Panc1 (cell line): Measurements from ENCODE around the gene HEATR3. TPM values are rescaled to one million over a fixed set of nuclear protein-coding genes. Genes with fewer than 3 reads are reported as not detected.

ENCODE experiments used
- ATAC-seq: fragments of 200-7000 bp; cut with Tn5 transposase; 2 replicates; pipeline ENCODE4 v1.9.1; 2020; ENCODE audit warnings: mild to moderate bottlenecking, moderate library complexity
- BruUV-seq: library from RNA; stranded (reverse); fragments of 400-500 nt; replicated peaks from 2 replicates; lab custom pipeline; 2021; lab: Mats Ljungman, UMichigan
- CTCF ChIA-PET: fragments of 300-600 bp; sonication (Branson Sonifier 250); formaldehyde crosslinking; loops from one replicate; lab custom pipeline; 2022; ENCODE audit warnings: antibody characterized with exemption; lab: Charles Lee
- POLR2A ChIA-PET: fragments of 300-600 bp; sonication (Branson Sonifier 250); formaldehyde crosslinking; loops from one replicate; lab custom pipeline; 2022; ENCODE audit warnings: antibody characterized with exemption; lab: Charles Lee
- DNase-seq: peaks from one replicate; pipeline ENCODE4 v3.0.0-alpha.2; 2010; ENCODE audit warnings: low read depth, low spot score
- H3K27ac ChIP-seq: 2 replicates; pipeline ENCODE4 v1.5.1; 2011; ENCODE audit warnings: mild to moderate bottlenecking, low read length, inconsistent platforms
- H3K27me3 ChIP-seq: fragments of 200-500 bp; sonication (Bioruptor generic); 2 replicates; pipeline ENCODE4 v1.6.0; 2014; ENCODE audit warnings: low read length, inconsistent platforms; ENCODE audit not compliant: control insufficient read depth, insufficient read depth
- H3K36me3 ChIP-seq: fragments of 200-500 bp; sonication (Bioruptor generic); 2 replicates; pipeline ENCODE4 v1.5.1; 2014; ENCODE audit warnings: inconsistent platforms, mild to moderate bottlenecking, low read length, moderate library complexity; ENCODE audit not compliant: control insufficient read depth, insufficient read depth
- H3K4me1 ChIP-seq: 2 replicates; pipeline ENCODE4 v1.5.1; 2011; ENCODE audit warnings: inconsistent platforms, mild to moderate bottlenecking, low read length, moderate library complexity; ENCODE audit not compliant: control insufficient read depth, insufficient read depth
- H3K4me3 ChIP-seq, 2 experiments: 2 replicates each; pipeline ENCODE4 v1.5.1; 2011 to 2012; ENCODE audit warnings: low read depth in 2 of 2, low read length in 2 of 2, mild to moderate bottlenecking in 2 of 2, inconsistent platforms in 1 of 2, moderate library complexity in 1 of 2
- H3K9me3 ChIP-seq: fragments of 200-500 bp; sonication (Bioruptor generic); 2 replicates; pipeline ENCODE4 v1.5.1; 2014; ENCODE audit warnings: low read depth, mild to moderate bottlenecking, inconsistent platforms, low read length, moderate library complexity; ENCODE audit not compliant: control insufficient read depth, insufficient read depth
- POLR2AphosphoS5 ChIP-seq: IDR thresholded peaks from 2 replicates; pipeline ENCODE4 v1.6.1; 2012; ENCODE audit warnings: mild to moderate bottlenecking, low read depth, low read length, moderate library complexity
- SIN3A ChIP-seq: IDR thresholded peaks from 2 replicates; pipeline ENCODE4 v1.6.1; 2012; ENCODE audit warnings: low read depth, mild to moderate bottlenecking, low read length, moderate library complexity, borderline replicate concordance; ENCODE audit not compliant: insufficient read depth
- TCF7L2 ChIP-seq: IDR thresholded peaks from 2 replicates; pipeline ENCODE4 v1.6.1; 2011; ENCODE audit warnings: mild to moderate bottlenecking, low read depth, low read length, inconsistent platforms
- in situ Hi-C: cut with HindIII; loops from 2 replicates; pipeline ENCODE4 v1.10.0; 2016; ENCODE audit warnings: low sequenced_read_pairs, low pct_unique_long_range_greater_than_20kb
- intact Hi-C: fragments of 100-400 bp; cut with micrococcal nuclease; formaldehyde crosslinking; loops from one replicate; pipeline ENCODE4 v1.10.0; 2022; ENCODE audit not compliant: unreplicated experiment
- total RNA-seq: library from RNA; stranded (reverse); gene quantifications from one replicate; pipeline ENCODE4 v1.2.1, GENCODE V29; 2021; ENCODE audit not compliant: unreplicated experiment
- TF ChIP-seq, protein P1 (sequence below), 2 experiments: IDR thresholded peaks; 2 replicates each; pipeline ENCODE4 v1.6.1; 2011 to 2012; ENCODE audit warnings: low read depth in 2 of 2, control low read depth in 1 of 2, low read length in 1 of 2, mild to moderate bottlenecking in 1 of 2, moderate library complexity in 1 of 2; ENCODE audit not compliant: insufficient read depth in 1 of 2
- TF ChIP-seq, protein P2 (sequence below): fragments of 450-650 bp; IDR thresholded peaks from 2 replicates; pipeline ENCODE4 v1.5.1; 2017; ENCODE audit warnings: mild to moderate bottlenecking

Gene HEATR3
- total RNA-seq, 1 experiment from 2014 or later, result 18.6 TPM

DNA sequence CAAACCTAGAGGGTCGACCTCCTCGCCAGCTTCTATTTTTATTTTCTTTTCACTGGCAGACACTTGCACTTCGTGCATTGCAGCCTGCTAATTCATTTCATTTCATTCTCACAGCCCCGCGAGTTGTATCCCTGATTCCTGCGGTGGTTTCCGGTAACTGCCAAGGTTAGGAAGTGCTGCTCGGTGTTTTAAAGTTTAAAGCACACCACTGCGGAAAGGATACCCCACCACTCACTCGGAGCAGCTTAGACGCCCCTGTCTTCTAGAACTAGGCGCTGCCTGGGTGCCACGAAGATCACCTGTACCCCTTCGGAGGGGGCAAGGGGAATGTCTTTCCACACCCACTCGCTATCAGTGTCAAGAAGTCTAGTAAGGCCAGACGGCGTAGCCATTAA lies 40.2 kb upstream of the HEATR3 start:
- no peaks in the 10 kb centered on the region for H3K9me3 ChIP-seq
- H3K36me3 ChIP-seq, result peaks cover 19% of the 10 kb centered on the region
- DNase-seq (no peak), ATAC-seq (peak; percentile 19)
- in situ Hi-C loops, result no loop called here
- H3K4me1 ChIP-seq, result peaks cover 13% of the 10 kb centered on the region
- peak overlapping the region; percentile 88 for H3K27ac ChIP-seq
- peak overlapping the region; percentile 94 for H3K4me3 ChIP-seq
- no peaks in the 10 kb centered on the region for H3K27me3 ChIP-seq
- ChIA-PET CTCF (interaction anchor here (0.8 to 1.2 kb wide), 3 partner anchors 41 to 130 kb away, joined by 3 to 5 read pairs (median 3); partner anchors contain the start of gene HEATR3), POLR2A (interaction anchor here (0.6 kb wide), 1 partner anchor 66 kb away, joined by 3 read pairs; no protein-coding TSS in a partner anchor)
- intact Hi-C loops, result no loop called here
- TF ChIP-seq TCF7L2 (no peak), POLR2AphosphoS5 (no peak), SIN3A (0 out of 2 replicates have a peak, but pooled peaks have one; percentile 20)
- TF ChIP-seq, protein P1, sequence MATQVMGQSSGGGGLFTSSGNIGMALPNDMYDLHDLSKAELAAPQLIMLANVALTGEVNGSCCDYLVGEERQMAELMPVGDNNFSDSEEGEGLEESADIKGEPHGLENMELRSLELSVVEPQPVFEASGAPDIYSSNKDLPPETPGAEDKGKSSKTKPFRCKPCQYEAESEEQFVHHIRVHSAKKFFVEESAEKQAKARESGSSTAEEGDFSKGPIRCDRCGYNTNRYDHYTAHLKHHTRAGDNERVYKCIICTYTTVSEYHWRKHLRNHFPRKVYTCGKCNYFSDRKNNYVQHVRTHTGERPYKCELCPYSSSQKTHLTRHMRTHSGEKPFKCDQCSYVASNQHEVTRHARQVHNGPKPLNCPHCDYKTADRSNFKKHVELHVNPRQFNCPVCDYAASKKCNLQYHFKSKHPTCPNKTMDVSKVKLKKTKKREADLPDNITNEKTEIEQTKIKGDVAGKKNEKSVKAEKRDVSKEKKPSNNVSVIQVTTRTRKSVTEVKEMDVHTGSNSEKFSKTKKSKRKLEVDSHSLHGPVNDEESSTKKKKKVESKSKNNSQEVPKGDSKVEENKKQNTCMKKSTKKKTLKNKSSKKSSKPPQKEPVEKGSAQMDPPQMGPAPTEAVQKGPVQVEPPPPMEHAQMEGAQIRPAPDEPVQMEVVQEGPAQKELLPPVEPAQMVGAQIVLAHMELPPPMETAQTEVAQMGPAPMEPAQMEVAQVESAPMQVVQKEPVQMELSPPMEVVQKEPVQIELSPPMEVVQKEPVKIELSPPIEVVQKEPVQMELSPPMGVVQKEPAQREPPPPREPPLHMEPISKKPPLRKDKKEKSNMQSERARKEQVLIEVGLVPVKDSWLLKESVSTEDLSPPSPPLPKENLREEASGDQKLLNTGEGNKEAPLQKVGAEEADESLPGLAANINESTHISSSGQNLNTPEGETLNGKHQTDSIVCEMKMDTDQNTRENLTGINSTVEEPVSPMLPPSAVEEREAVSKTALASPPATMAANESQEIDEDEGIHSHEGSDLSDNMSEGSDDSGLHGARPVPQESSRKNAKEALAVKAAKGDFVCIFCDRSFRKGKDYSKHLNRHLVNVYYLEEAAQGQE (IDR thresholded peaks at IDR 0.05; ENCODE audit: insufficient read depth in 1 of 2, low read depth in 2 of 2, low read length in 1 of 2), result no peak
- TF ChIP-seq, protein P2, sequence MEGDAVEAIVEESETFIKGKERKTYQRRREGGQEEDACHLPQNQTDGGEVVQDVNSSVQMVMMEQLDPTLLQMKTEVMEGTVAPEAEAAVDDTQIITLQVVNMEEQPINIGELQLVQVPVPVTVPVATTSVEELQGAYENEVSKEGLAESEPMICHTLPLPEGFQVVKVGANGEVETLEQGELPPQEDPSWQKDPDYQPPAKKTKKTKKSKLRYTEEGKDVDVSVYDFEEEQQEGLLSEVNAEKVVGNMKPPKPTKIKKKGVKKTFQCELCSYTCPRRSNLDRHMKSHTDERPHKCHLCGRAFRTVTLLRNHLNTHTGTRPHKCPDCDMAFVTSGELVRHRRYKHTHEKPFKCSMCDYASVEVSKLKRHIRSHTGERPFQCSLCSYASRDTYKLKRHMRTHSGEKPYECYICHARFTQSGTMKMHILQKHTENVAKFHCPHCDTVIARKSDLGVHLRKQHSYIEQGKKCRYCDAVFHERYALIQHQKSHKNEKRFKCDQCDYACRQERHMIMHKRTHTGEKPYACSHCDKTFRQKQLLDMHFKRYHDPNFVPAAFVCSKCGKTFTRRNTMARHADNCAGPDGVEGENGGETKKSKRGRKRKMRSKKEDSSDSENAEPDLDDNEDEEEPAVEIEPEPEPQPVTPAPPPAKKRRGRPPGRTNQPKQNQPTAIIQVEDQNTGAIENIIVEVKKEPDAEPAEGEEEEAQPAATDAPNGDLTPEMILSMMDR, result no peak
- BruUV-seq, result no TSS peak

DNA sequence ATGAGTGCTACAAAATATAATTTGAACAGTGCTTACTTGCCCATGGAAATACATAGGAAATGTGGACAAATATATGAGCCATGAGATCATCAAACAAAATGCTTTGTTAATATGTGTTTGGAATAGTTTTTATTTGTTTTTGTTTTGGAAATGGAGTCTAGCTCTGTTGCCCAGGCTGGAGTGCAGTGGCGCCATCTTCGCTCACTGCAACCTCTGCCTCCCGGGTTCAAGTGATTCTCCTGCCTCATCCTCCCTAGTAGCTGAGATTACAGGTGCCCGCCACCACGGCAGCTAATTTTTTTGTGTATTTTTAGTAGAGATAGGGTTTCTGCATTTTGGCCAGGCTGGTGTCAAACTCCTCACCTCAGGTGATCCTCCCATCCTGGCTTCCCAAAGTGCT lies 37.9 kb upstream of the HEATR3 start:
- H3K36me3 ChIP-seq, result peaks cover 23% of the 10 kb centered on the region
- intact Hi-C loops, result no loop called here
- H3K9me3 ChIP-seq, result no peaks in the 10 kb centered on the region
- H3K27ac ChIP-seq, result no peak overlapping the region
- DNase-seq, result no peak
- peaks cover 13% of the 10 kb centered on the region for H3K4me1 ChIP-seq
- TF ChIP-seq SIN3A, result no peak
- no peak for TF ChIP-seq TCF7L2
- TF ChIP-seq, protein P2, result no peak
- TF ChIP-seq, protein P1 (IDR thresholded peaks at IDR 0.05; ENCODE audit: insufficient read depth in 1 of 2, low read depth in 2 of 2, low read length in 1 of 2), result no peak
- TF ChIP-seq POLR2AphosphoS5, result no peak
- no peaks in the 10 kb centered on the region for H3K27me3 ChIP-seq
- no TSS peak for BruUV-seq
- no peak overlapping the region for H3K4me3 ChIP-seq
- in situ Hi-C loops, result no loop called here
- no peak for ATAC-seq
- CTCF ChIA-PET, result no interaction called here
- POLR2A ChIA-PET, result interaction anchor here (0.5 to 0.7 kb wide), 2 partner anchors 20 to 174 kb away, joined by 4 to 7 read pairs; no protein-coding TSS in a partner anchor
